HCT116 (cell line): ENCODE measurements around the gene DGKB.

Experiments
- CBX3 ChIP-seq: IDR thresholded peaks from 2 replicates; pipeline ENCODE4 v1.6.1; 2012; ENCODE audit warnings: low read depth
- EZH2 ChIP-seq: fragments of 200-600 bp; sonication (generic); IDR thresholded peaks from 2 replicates; pipeline ENCODE4 v1.6.1; 2017; ENCODE audit warnings: antibody characterized with exemption, mixed run types
- EZH2phosphoT487 ChIP-seq: fragments of 200-600 bp; IDR thresholded peaks from 2 replicates; pipeline ENCODE4 v1.6.1; 2018; ENCODE audit warnings: antibody characterized with exemption, borderline replicate concordance
- POLR2A ChIP-seq: IDR thresholded peaks from 2 replicates; pipeline ENCODE4 v1.7.0; 2011; ENCODE audit warnings: borderline replicate concordance; ENCODE audit not compliant: insufficient read depth, insufficient read length; ENCODE audit errors: extremely low read depth
- RAD21 ChIP-seq: IDR thresholded peaks from 2 replicates; pipeline ENCODE4 v1.6.1; 2012; ENCODE audit warnings: low read depth, mild to moderate bottlenecking
- YY1 ChIP-seq: IDR thresholded peaks from 2 replicates; pipeline ENCODE4 v1.6.1; 2011; ENCODE audit warnings: low read length, low read depth, moderate library complexity, mild to moderate bottlenecking; ENCODE audit not compliant: insufficient replicate concordance; ENCODE audit errors: extremely low read depth
- TF ChIP-seq, protein P1 (sequence below): IDR thresholded peaks from 2 replicates; pipeline ENCODE4 v1.6.1; 2012
- TF ChIP-seq, protein P2 (sequence below), 3 experiments: fragments of 200-600 bp in 1 of 3; sonication (generic) in 1 of 3; IDR thresholded peaks in 2 of 3; conservative IDR thresholded peaks in 1 of 3; 2 replicates each; pipeline ENCODE4 v1.5.1; 2012 to 2017; ENCODE audit warnings: low read depth in 2 of 3, low read length in 2 of 3, antibody characterized with exemption in 1 of 3, borderline replicate concordance in 1 of 3, control low read depth in 1 of 3, mild to moderate bottlenecking in 1 of 3, mixed read lengths in 1 of 3, mixed run types in 1 of 3, moderate library complexity in 1 of 3; ENCODE audit not compliant: insufficient read depth in 1 of 3

DNA sequence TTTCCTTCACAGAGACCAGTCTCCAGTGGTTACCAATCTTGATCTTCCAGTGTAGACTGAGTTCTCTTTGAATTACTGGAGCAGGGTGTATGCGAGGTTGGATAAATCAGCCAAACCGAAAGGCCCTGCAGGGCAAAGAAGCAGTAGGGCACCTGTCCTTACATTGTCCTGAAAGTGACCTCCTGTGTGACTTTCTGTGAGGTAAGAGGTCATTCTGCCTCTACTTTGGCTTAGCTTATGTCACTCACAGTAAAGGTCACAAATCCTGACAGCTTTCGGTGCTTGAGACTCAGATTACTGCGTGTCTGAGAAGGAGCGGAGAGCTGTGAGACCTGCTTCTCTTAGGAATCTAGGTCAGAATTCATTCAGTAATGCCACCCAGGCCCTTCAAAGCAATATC is 660.4 kb downstream of the DGKB start:
- TF ChIP-seq YY1 (no peak), RAD21 (no peak), EZH2phosphoT487 (no peak), POLR2A (no peak), EZH2 (no peak), CBX3 (no peak)
- TF ChIP-seq, protein P1, sequence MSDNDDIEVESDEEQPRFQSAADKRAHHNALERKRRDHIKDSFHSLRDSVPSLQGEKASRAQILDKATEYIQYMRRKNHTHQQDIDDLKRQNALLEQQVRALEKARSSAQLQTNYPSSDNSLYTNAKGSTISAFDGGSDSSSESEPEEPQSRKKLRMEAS = no peak
- TF ChIP-seq, protein P2, sequence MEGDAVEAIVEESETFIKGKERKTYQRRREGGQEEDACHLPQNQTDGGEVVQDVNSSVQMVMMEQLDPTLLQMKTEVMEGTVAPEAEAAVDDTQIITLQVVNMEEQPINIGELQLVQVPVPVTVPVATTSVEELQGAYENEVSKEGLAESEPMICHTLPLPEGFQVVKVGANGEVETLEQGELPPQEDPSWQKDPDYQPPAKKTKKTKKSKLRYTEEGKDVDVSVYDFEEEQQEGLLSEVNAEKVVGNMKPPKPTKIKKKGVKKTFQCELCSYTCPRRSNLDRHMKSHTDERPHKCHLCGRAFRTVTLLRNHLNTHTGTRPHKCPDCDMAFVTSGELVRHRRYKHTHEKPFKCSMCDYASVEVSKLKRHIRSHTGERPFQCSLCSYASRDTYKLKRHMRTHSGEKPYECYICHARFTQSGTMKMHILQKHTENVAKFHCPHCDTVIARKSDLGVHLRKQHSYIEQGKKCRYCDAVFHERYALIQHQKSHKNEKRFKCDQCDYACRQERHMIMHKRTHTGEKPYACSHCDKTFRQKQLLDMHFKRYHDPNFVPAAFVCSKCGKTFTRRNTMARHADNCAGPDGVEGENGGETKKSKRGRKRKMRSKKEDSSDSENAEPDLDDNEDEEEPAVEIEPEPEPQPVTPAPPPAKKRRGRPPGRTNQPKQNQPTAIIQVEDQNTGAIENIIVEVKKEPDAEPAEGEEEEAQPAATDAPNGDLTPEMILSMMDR (IDR thresholded peaks at IDR 0.05 in 2 of 3, conservative IDR thresholded peaks at IDR 0.05 in 1 of 3; ENCODE audit: borderline replicate concordance in 1 of 3, insufficient read depth in 1 of 3, low read depth in 2 of 3, low read length in 2 of 3) = no peak
